Endodermal cell (in vitro differentiated cells): ENCODE measurements around the gene SLC38A10. TPM values are rescaled to one million over a fixed set of nuclear protein-coding genes. Genes with fewer than 3 reads are reported as not detected.

Source experiments
- DNase-seq: peaks from one replicate; pipeline ENCODE4 v3.0.0-alpha.2; 2017
- H3K27ac ChIP-seq: 2 replicates; pipeline ENCODE4 v1.5.1; 2013; ENCODE audit warnings: mild to moderate bottlenecking, low read depth, low read length, moderate library complexity
- H3K27me3 ChIP-seq: 2 replicates; pipeline ENCODE4 v1.6.1; 2013; ENCODE audit warnings: mild to moderate bottlenecking, low read length, moderate library complexity; ENCODE audit not compliant: insufficient read depth, control insufficient read depth, poor library complexity, severe bottlenecking
- H3K36me3 ChIP-seq: 2 replicates; pipeline ENCODE4 v1.7.0; 2013; ENCODE audit warnings: mild to moderate bottlenecking, low read length, moderate library complexity; ENCODE audit not compliant: control insufficient read depth, insufficient read depth
- H3K4me1 ChIP-seq: one replicate; pipeline ENCODE4 v1.7.0; 2013; ENCODE audit warnings: low read length; ENCODE audit not compliant: control insufficient read depth, insufficient read depth
- H3K4me3 ChIP-seq: 2 replicates; pipeline ENCODE4 v1.5.1; 2013; ENCODE audit warnings: mild to moderate bottlenecking, low read length, moderate library complexity
- H3K9ac ChIP-seq: 2 replicates; pipeline ENCODE4 v1.6.1; 2013; ENCODE audit warnings: mild to moderate bottlenecking, low read length, moderate library complexity; ENCODE audit not compliant: poor library complexity, severe bottlenecking; ENCODE audit errors: extremely low read depth
- H3K9me3 ChIP-seq: 2 replicates; pipeline ENCODE4 v1.6.1; 2013; ENCODE audit warnings: mild to moderate bottlenecking, low read length, moderate library complexity; ENCODE audit not compliant: control insufficient read depth
- H3K27ac Mint-ChIP-seq: 2 replicates; pipeline ENCODE4 v1.8.0; 2020; ENCODE audit warnings: mixed read lengths
- H3K27me3 Mint-ChIP-seq: 2 replicates; pipeline ENCODE4 v1.8.0; 2021; ENCODE audit warnings: mild to moderate bottlenecking, mixed read lengths; ENCODE audit not compliant: insufficient read depth
- H3K36me3 Mint-ChIP-seq: 2 replicates; pipeline ENCODE4 v1.8.0; 2020; ENCODE audit warnings: low read depth, mixed read lengths
- H3K4me1 Mint-ChIP-seq: 2 replicates; pipeline ENCODE4 v1.8.0; 2020; ENCODE audit warnings: mixed read lengths
- H3K4me3 Mint-ChIP-seq: 2 replicates; pipeline ENCODE4 v1.8.0; 2020; ENCODE audit warnings: mild to moderate bottlenecking, moderate library complexity, mixed read lengths
- H3K9me3 Mint-ChIP-seq: 2 replicates; pipeline ENCODE4 v1.8.0; 2020; ENCODE audit warnings: mild to moderate bottlenecking, mixed read lengths
- CTCF ChIP-seq: fragments of 200-600 bp; sonication (generic); conservative IDR thresholded peaks from 2 replicates; pipeline ENCODE4 v1.5.0; 2021; ENCODE audit warnings: antibody characterized with exemption, mild to moderate bottlenecking
- WGBS, 2 experiments: methylation state at CpG; one replicate each; pipeline versions ENCODE4 v1.1.5 to v1.1.7; 2013; ENCODE audit warnings: missing lambda C conversion rate in 2 of 2, mixed read lengths in 1 of 2; ENCODE audit not compliant: insufficient coverage in 1 of 2, insufficient read length in 1 of 2; 5-methylcytosine and 5-hydroxymethylcytosine counted together
- total RNA-seq, 2 donors: library from RNA; stranded (reverse); fragmentation: NEBNext Ultra II Directional in 1 of 2; extraction: Animal tissue kit (Norgen Biotek cat#: 25700) in 1 of 2; gene quantifications; 2 replicates in 1 of 2; 3 replicates in 1 of 2; pipeline ENCODE4 v1.2.1, GENCODE V29; 2021

The SLC38A10 gene
- total RNA-seq, 2 donors from 2014 or later, result 60.2 to 90.3 TPM

- Mint-ChIP-seq H3K4me3 (no peak overlapping the region), H3K4me1 (peaks cover 5% of the 10 kb centered on the region), H3K9me3 (no peaks in the 10 kb centered on the region), H3K27me3 (no peaks in the 10 kb centered on the region), H3K36me3 (peaks cover 14% of the 10 kb centered on the region), H3K27ac (no peak overlapping the region)
- no peak overlapping the region for H3K4me3 ChIP-seq
- H3K36me3 ChIP-seq, result peaks cover 8% of the 10 kb centered on the region
- H3K4me1 ChIP-seq, result peaks cover 7% of the 10 kb centered on the region
- H3K9me3 ChIP-seq, result no peaks in the 10 kb centered on the region
- DNase-seq, result no peak
- H3K9ac ChIP-seq, result no peak overlapping the region
- no peak for TF ChIP-seq CTCF
- 91 to 93% methylated on average over 7 to 21 of the region's 21 CpGs for WGBS, 2 experiments
- no peaks in the 10 kb centered on the region for H3K27me3 ChIP-seq
- H3K27ac ChIP-seq, result no peak overlapping the region
These were observed 61.1 kb downstream of the SLC38A10 start for GRCh38 chr17:81233811-81234505.

- WGBS, 2 experiments, result 95 to 98% methylated on average over 14 to 17 of the region's 17 CpGs
- no peaks in the 10 kb centered on the region for H3K27me3 ChIP-seq
- H3K9me3 ChIP-seq, result no peaks in the 10 kb centered on the region
- Mint-ChIP-seq H3K9me3 (no peaks in the 10 kb centered on the region), H3K36me3 (peaks cover 16% of the 10 kb centered on the region), H3K27ac (no peak overlapping the region), H3K4me1 (peaks cover 5% of the 10 kb centered on the region), H3K4me3 (no peak overlapping the region), H3K27me3 (no peaks in the 10 kb centered on the region)
- H3K9ac ChIP-seq, result no peak overlapping the region
- H3K4me1 ChIP-seq, result peaks cover 7% of the 10 kb centered on the region
- no peak overlapping the region for H3K4me3 ChIP-seq
- no peak overlapping the region for H3K27ac ChIP-seq
- peaks cover 8% of the 10 kb centered on the region for H3K36me3 ChIP-seq
- TF ChIP-seq CTCF, result no peak
- no peak for DNase-seq
These were observed 61.8 kb downstream of the SLC38A10 start for GRCh38 chr17:81233316-81233715.

GRCh38 chr17:81232616-81233241, 62.4 kb downstream of the SLC38A10 start:
- Histone ChIP-seq H3K9me3 (no peaks in the 10 kb centered on the region), H3K27me3 (no peaks in the 10 kb centered on the region), H3K9ac (no peak overlapping the region), H3K4me3 (no peak overlapping the region), H3K36me3 (peaks cover 8% of the 10 kb centered on the region), H3K27ac (no peak overlapping the region), H3K4me1 (peaks cover 3% of the 10 kb centered on the region)
- Mint-ChIP-seq H3K9me3 (no peaks in the 10 kb centered on the region), H3K27ac (no peak overlapping the region), H3K4me3 (no peak overlapping the region), H3K36me3 (peaks cover 17% of the 10 kb centered on the region), H3K4me1 (peaks cover 1% of the 10 kb centered on the region), H3K27me3 (no peaks in the 10 kb centered on the region)
- no peak for DNase-seq
- WGBS, 2 experiments, result 94 to 98% methylated on average over 8 to 19 of the region's 19 CpGs
- TF ChIP-seq CTCF, result no peak
